Activated T-cell treated with anti-CD3 and anti-CD28 coated beads for 4 hours (primary cell): ENCODE results near the gene GRIP1.

ENCODE experiments used
- DNase-seq: peaks from one replicate; pipeline ENCODE4 v3.0.0-alpha.2; 2020

GRIP1 gene

DNA sequence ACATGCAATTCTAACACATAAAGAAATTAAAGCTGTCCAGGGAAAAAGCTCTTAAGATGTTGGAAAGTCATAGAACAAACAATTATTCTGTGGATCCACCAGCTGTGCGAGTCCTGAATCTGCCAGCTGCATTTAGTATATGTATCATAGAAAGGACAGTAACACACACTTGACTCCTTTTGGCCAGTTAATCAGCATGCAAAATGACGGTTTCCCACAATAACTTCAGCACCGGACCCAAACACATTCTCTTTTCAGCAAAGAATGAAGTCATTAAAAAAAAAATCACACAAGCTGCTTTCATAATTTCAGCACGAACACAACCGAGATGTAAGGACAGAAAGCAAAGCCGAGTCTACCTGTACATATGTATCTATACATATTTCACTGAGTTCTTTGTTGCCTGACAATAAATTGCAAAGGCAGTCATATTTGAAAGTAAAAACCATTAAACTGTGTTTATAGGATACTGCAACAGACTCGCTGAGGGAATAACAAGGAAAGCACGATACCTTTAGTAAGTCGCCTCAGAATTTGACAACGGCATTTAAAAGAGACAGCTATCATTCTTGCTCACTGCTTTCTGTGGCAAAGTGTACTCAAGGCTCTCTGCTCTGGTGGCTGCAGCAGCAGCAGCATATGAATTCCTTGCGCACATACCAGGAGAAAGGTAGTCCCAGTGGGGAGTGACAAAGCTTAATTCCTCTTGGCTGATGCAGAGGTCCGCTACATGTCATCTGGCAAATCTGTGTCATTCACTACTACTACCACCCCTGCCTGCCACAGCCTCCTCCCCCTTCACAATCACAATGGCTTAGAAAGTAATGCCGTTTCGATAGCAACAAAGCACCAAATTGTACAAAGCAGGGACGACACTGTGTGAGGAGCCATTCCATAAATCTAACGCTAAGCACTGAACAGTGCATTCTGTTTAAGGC is at the start of gene GRIP1:
GRIP1 (minus strand) TSS at position 739 of the 938 bp plus-strand sequence; CDS start at position 567, 172 bp downstream.
- no peak for DNase-seq

DNA sequence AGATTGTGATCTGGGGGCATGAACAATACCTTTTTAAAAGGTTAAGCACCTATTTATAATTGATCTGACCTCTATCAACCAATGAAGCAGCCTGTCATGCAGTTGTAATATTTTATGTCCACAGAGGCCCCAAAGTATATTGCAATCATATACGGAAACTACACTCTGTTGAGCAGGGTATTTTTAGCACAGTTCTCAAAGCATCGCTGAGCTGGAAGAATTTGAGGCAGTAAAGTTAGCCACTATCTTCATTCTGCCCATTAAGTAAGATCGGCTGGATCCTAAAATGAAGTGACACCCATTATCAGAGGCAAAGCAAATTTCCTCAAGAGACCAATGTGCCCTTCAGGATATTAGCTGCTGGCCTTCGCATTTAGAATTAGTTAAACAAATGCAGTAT is 47.7 kb upstream of the GRIP1 start:
- DNase-seq = no peak

DNA sequence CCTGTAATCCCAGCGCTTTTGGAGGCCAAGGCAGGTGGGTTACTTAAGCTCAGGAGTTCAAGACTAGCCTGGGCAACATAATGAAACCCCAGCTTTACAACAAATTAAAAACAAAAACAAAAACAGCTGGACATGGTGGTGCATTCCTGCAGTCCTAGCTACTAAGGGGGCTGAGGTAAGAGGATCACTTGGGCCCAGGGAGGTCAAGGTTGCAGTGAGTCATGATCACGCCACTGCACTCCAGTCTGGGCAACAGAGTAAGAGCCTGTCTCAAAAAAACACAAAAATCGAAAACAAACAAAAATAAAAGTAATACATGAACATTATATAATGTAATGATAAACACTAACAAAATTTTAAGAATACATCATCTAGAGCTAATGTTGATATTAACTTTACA is 46.2 kb upstream of the GRIP1 start:
- no peak for DNase-seq

- DNase-seq = no peak
Observed at GRCh38 chr12:66724616-66725015, 45.7 kb upstream of the GRIP1 start.

GRCh38 chr12:66724026-66724425 is 45.1 kb upstream of the GRIP1 start:
- DNase-seq = no peak

DNA sequence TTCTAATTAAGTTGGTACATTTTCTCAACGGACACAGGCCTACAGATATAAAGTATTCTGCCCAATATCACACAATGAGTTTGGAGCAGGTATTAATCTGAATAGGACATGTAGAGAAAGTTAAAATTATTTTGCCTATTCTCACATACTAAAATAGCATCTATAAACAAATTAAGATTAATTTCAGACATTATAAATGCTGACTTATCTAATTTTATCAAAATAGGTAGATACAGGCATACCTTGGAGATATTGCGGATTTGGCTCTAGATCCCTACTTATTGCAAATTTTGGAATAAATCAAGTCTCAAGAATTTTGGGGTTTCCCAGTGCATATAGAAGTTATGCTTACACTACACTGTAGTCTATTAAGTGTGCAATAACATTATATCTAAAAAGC is 41.0 kb upstream of the GRIP1 start:
- no peak for DNase-seq

- DNase-seq = no peak
Observed at GRCh38 chr12:66717036-66717673, 38.3 kb upstream of the GRIP1 start.

DNA sequence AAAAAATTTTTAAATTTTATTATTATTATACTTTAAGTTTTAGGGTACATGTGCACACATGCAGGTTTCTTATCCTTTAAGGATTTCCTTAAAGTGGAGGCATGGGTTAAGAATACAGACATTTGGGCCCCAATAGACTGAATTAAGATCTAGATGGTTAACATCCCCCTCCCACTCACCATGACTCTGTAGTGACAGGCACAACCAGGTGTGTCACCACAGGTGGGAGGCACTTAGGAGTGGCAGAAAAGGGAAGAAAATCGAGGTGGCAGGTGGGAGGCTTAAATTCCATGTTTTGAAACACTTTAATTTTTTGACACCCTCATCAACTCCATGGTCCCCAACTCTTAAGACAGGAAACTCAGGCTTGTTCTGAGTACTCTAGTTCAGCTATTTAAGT is 37.6 kb upstream of the GRIP1 start:
- DNase-seq = peak; percentile 4

DNA sequence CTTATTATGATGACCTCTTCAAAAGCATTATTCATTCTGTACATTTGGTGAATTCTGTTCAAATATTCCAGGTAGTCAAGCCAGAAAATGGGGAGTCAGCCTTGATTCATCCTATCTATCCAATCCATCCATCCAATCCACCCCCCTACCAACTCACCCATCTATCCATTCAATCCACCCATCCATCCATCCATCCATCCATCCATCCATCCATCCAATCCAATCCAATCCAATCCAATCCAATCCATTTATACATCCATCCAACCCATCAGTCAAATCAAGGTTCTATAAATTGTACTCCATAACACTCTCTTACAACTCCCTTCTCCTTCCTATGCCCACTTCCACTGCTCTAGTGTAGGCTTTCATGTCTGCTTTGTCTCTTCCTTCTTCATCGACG is 35.8 kb upstream of the GRIP1 start:
- DNase-seq = no peak

- no peak for DNase-seq
Observed at GRCh38 chr12:66713984-66714383, 35.1 kb upstream of the GRIP1 start.

- DNase-seq = no peak
Observed at GRCh38 chr12:66709893-66710292, 31.0 kb upstream of the GRIP1 start.

DNA sequence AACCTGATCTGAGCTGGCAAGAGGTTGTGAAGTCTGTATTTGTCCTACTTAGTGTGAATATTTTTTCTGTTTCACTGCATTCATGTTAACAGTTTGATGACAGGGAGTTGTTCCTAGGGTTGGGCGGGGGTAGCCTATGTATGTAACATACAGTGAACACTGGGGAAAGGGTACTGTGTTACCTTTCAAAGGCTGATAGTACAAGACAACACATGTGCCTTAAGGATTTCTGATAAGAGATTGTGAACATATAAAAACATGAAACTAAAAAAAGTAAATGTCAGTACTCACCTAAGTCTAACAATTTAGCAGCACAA is 30.5 kb upstream of the GRIP1 start:
- no peak for DNase-seq

- DNase-seq = no peak
Observed at GRCh38 chr12:66708704-66709456, 30.0 kb upstream of the GRIP1 start.

GRCh38 chr12:66707002-66707697 is 28.3 kb upstream of the GRIP1 start:
- no peak for DNase-seq

DNA sequence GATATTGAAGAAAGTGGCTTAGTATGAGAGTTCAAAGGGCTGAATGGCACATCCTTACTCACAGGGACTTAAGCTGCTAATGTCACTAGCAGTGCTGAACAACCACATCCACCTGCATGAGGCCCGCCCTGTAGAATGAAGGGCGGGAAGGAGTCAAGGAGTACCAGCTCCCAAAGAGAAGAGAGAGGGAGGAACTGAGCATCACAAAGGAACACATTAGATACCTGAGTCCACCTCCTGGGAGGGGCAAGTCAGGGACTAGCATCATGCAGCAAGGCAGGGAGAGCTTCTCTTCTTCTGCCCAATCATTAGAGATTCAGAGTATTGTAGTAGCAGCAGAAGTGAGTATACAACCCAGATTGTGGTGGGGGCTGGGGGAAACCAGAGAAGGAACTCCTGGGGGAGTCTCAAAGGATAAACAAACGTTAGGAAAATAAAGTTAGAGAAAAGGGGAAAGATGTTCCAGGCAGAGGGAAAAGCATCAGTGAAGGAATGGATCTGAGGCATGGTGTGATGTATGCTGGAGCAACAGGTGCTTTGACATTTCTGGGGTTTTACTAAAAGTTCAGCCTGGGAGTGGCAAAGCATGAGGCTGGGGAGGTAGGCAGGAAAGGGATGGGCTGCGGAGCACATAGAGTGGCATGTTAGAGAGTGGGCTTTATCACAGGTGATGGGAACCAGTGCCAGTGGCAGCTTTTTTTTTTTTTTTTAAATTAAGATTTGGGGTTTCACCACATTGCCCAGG is 21.0 kb upstream of the GRIP1 start:
- no peak for DNase-seq

DNA sequence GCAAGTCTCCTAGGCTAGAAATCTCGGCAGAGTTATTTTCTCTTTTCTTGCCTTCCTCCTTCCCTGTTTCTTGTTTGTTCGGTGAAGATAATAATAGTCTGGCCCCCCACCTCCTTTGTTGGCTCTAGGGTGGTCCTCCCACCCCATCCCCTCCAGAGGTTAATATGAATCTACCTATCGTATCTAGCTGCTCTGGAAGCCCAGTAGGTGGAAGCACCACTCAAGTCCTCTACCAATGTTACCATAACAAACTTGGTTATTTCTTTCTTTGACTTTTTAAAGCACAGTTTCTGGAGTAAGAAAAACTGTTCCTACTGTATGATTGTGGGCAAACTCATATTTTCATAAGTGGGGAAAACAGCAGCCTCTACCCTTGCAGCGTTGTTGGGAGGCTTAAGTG is 19.7 kb upstream of the GRIP1 start:
- DNase-seq = no peak

GRCh38 chr12:66697404-66697803 is 18.5 kb upstream of the GRIP1 start:
- DNase-seq = no peak

- no peak for DNase-seq
Observed at GRCh38 chr12:66694666-66695613, 16.1 kb upstream of the GRIP1 start.

- DNase-seq = no peak
Observed at GRCh38 chr12:66693901-66694513, 15.1 kb upstream of the GRIP1 start.

DNA sequence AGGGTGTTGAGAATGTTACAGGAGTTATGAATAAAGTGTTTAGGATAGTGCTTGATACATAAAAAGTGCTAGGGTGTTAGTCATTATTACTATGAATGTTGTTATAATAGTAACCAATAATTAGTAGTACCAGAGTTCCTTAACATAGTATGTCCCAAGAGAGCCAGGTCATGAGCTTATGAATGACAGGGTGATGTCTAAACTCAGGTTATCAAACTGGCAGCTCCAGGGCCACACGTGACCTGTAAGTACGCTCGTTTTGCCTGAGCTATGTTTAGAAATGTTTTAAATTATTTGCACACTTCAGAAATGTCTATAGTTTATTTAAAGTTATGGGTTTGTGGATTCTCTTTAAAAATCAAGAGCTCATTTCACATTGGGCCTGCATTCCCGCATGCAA is 14.1 kb upstream of the GRIP1 start:
- DNase-seq = no peak

DNA sequence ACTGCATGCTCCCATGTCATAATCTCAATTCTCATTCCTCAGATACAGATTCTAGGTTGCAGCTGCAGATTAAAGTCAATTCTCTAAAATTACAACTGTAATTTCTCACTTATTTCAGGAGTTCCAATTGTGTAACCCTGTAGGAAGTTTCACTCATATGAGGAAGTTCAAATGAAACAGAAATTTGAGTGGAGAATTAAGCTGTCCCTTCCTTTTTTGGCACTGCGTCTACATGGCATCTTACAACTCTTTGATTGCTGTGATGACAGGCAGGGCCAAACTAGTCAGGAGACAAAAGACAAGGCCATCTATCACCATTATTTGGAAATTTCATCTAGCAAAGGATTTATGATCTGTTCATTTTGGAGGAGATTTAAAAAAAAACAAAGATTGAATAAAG is 13.3 kb upstream of the GRIP1 start:
- no peak for DNase-seq
